Astrocyte (in vitro differentiated cells and primary cell): ENCODE measurements around the gene GPR158.

Experiments used
- EZH2 ChIP-seq: IDR thresholded peaks from 2 replicates; pipeline ENCODE4 v1.6.1; 2012; ENCODE audit warnings: mild to moderate bottlenecking, low read length, inconsistent platforms; ENCODE audit not compliant: insufficient read depth
- TF ChIP-seq, protein P1 (sequence below): IDR thresholded peaks from 2 replicates; pipeline ENCODE4 v1.5.1; 2011; ENCODE audit warnings: low read depth, mild to moderate bottlenecking, inconsistent platforms, low read length, moderate library complexity; ENCODE audit not compliant: insufficient read depth

GRCh38 chr10:25232204-25232603, 57.4 kb downstream of the GPR158 start:
- no peak for TF ChIP-seq EZH2
- TF ChIP-seq, protein P1, sequence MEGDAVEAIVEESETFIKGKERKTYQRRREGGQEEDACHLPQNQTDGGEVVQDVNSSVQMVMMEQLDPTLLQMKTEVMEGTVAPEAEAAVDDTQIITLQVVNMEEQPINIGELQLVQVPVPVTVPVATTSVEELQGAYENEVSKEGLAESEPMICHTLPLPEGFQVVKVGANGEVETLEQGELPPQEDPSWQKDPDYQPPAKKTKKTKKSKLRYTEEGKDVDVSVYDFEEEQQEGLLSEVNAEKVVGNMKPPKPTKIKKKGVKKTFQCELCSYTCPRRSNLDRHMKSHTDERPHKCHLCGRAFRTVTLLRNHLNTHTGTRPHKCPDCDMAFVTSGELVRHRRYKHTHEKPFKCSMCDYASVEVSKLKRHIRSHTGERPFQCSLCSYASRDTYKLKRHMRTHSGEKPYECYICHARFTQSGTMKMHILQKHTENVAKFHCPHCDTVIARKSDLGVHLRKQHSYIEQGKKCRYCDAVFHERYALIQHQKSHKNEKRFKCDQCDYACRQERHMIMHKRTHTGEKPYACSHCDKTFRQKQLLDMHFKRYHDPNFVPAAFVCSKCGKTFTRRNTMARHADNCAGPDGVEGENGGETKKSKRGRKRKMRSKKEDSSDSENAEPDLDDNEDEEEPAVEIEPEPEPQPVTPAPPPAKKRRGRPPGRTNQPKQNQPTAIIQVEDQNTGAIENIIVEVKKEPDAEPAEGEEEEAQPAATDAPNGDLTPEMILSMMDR: no peak
